AG09309 (cell line): ENCODE results near the gene TBC1D22A.

Experiments used
- DNase-seq: peaks from one replicate; pipeline ENCODE4 v3.0.0-alpha.2; 2010; ENCODE audit warnings: low read depth
- H3K4me3 ChIP-seq: 2 replicates; pipeline ENCODE4 v1.5.1; 2011; ENCODE audit warnings: mild to moderate bottlenecking, low read depth, low read length, moderate library complexity; ENCODE audit not compliant: control insufficient read depth
- CTCF ChIP-seq: IDR thresholded peaks from 2 replicates; pipeline ENCODE4 v1.5.1; 2011; ENCODE audit warnings: mild to moderate bottlenecking, low read depth, low read length, inconsistent platforms; ENCODE audit not compliant: insufficient read depth, control insufficient read depth; ENCODE audit errors: missing control alignments

TBC1D22A gene

GRCh38 chr22:46854125-46854870, 91.8 kb downstream of the TBC1D22A start:
- DNase-seq: no peak
- no peak for TF ChIP-seq CTCF
- no peak overlapping the region for H3K4me3 ChIP-seq

DNA sequence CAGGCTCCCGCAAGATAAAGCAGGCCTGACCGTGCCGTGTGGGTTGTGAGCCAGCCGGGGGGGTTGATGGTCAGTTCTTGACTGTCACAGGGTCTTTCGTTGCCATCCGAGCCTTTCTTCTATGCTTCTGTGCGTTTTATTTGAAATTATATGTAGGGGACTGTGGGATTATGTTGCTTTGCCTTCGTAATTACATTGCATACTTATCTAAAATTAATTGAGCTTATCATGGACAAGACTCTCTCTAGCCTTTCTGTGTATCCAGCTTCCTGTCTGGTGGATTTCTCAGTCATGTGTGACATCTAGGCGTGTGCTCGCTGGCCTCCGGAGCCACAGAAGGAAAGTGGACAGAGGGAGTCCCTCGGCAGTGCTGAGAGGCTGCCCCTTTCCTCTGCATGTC, 93.2 kb downstream of the TBC1D22A start:
- TF ChIP-seq CTCF: no peak
- DNase-seq: no peak
- no peak overlapping the region for H3K4me3 ChIP-seq

DNA sequence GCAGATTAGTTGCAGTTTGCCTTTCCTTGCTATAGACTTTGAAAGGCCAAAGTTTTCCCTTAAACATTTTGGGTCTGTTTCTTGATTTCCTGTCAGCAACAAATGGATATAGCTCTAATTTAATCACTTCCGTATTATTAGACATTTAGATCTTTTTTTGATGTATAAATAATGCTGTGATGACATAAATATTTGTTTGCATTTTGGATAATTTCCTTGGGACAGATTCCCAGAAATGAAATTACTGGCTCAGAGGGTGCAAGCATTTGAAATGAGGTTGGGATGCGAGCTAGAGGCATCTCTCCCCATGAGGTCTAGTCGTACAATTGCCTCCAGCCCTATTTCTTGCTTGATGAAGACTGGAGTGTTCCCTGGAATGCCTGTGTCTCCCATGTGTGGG, 94.2 kb downstream of the TBC1D22A start:
- no peak overlapping the region for H3K4me3 ChIP-seq
- DNase-seq: no peak
- TF ChIP-seq CTCF: no peak

- H3K4me3 ChIP-seq: no peak overlapping the region
- no peak for TF ChIP-seq CTCF
- DNase-seq: no peak
These were observed 94.9 kb downstream of the TBC1D22A start for GRCh38 chr22:46857142-46857884.

- no peak for DNase-seq
- TF ChIP-seq CTCF: no peak
- H3K4me3 ChIP-seq: no peak overlapping the region
These were observed 95.4 kb downstream of the TBC1D22A start for GRCh38 chr22:46857885-46858143.

DNA sequence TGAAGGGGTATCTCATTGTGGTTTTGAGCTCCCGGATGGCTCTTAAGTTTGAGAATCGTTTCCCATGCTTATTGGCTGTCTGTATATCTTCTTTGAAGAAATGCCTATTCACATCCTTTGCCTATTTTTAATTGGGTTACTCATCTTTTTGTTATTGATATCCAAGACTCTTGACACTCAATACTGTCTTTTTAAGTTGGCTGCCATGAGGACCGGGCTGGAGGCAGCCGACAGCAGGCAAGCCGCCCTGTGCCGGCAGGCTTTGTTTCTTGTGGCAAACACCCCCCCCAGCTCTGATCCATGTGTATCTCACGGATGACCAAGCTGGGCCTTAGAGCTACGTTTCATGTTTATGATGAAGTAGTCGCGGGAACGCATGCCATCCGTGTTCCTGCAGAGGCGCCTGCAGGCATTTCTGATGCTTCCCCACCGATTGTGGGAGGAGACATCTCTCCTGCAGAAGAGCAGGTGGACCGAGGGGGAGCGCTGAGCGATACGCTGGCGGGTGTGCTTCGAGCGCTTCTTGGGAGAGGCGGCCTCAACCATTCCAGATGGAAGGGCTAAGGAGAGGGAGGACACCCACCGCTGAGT, 95.8 kb downstream of the TBC1D22A start:
- no peak for TF ChIP-seq CTCF

GRCh38 chr22:46860562-46860961, 98.1 kb downstream of the TBC1D22A start:
- DNase-seq: no peak
- no peak for TF ChIP-seq CTCF
- H3K4me3 ChIP-seq: no peak overlapping the region

More for the DNA sequence above, 95.8 kb downstream of the TBC1D22A start:
- no peak for DNase-seq
- H3K4me3 ChIP-seq: no peak overlapping the region
